DND-41 (cell line): Measurements from ENCODE around the gene CDH23.

Source experiments
- CTCF ChIP-seq: IDR thresholded peaks from 2 replicates; pipeline ENCODE4 v1.5.1; 2012; ENCODE audit warnings: borderline replicate concordance, low read length, moderate library complexity, mild to moderate bottlenecking; ENCODE audit not compliant: poor library complexity, severe bottlenecking; ENCODE audit errors: extremely low read depth
- EZH2 ChIP-seq: IDR thresholded peaks from 3 replicates; pipeline ENCODE4 v1.6.1; 2012; ENCODE audit warnings: borderline replicate concordance, low read depth, mild to moderate bottlenecking, moderate library complexity, low read length, inconsistent platforms; ENCODE audit not compliant: severe bottlenecking

- no peak for TF ChIP-seq CTCF
- TF ChIP-seq EZH2, result no peak
Measured at GRCh38 chr10:71650397-71650796, 253.7 kb downstream of the CDH23 start.
